GM21390 (cell line): Measurements from ENCODE around the gene NCAPD2.
A peak's percentile ranks its signal among the peaks of the same experiment; 100 is the strongest.
"Not testable (repeated sequence)": the region's sequence is repeated elsewhere in the genome, so short reads cannot be mapped to it uniquely, and the experiment has no call there.

ENCODE experiments used
- ATAC-seq: cut with Tn5 transposase; IDR thresholded peaks from one replicate; pipeline ENCODE4 v1.9.1; 2021; ENCODE audit not compliant: unreplicated experiment

The NCAPD2 gene

DNA sequence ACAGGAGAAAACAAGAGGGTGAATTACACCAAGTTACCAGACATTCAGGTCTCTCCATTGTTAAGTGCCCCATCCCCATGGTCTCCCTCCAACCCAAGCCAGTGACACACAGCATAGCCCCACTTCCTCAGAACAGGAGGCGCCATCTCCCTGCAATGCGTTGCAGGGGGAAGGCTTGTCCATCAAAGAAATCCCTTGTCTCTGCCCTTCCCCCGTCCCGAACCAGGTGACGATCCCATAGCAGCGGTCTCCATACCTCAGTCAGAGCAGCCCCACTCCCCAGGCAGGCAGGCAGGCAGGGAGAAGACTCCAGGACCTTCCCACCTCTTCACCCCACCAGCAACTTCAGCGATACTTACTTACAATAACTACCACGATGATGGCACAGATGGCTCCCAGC lies 29.4 kb upstream of the NCAPD2 start:
- ATAC-seq, result no peak

- ATAC-seq, result no peak
These were observed 28.3 kb upstream of the NCAPD2 start for GRCh38 chr12:6465467-6466183.

DNA sequence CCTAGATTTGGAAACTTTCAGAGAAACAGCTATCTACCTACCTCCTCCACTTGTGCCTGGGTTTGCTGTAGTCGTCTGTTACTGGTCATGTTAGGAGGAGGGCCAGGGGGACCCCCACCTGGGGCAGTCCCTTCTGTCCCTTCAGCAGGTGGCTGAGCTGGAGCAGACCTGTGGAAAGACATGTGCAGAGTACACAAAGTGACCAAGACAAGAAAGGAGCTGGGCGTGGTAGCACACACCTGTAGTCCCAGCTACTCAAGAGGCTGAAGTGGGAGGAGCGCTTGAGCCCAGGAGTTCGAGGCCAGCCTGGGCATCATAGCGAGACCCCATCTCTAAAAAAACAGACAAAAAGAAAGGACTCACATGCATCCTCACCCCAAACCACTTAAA lies 27.7 kb upstream of the NCAPD2 start:
- ATAC-seq, result no peak

GRCh38 chr12:6466751-6467150 lies 27.2 kb upstream of the NCAPD2 start:
- ATAC-seq, result not testable (repeated sequence)

DNA sequence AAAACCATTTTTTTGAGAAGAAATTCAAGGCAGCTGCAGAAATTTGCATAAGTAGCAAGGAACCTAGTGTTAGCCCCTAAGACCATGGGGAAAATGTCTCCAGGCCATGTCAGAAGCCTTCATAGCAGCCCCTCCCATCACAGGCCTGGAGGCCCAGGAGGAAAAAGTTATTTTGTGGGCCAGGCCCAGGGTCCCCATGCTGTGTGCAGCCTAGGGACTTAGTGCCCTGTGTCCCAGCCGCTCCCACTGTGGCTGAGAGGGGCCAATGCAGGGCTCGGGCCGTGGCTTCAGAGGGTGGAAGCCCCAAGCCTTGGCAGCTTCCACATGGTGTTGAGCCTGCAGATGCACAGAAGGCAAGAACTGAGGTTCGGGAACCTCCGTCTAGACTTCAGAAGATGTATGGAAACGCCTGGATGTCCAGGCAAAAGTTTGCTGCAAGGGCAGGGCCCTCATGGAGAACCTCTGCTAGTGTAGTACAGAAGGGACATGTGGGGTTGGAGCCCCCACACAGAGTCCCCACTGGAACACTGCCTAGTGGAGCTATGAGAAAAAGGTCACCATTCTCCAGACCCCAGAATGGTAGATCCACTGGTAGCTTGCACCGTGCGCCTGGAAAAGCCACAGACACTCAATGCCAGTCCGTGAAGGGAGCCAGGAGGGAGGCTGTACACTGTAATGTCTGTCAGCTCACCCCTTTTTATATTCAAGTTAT lies 26.2 kb upstream of the NCAPD2 start:
- not testable (repeated sequence) for ATAC-seq

- ATAC-seq, result no peak
These were observed 25.7 kb upstream of the NCAPD2 start for GRCh38 chr12:6468283-6468575.

GRCh38 chr12:6469092-6469491 lies 24.8 kb upstream of the NCAPD2 start:
- ATAC-seq, result no peak

DNA sequence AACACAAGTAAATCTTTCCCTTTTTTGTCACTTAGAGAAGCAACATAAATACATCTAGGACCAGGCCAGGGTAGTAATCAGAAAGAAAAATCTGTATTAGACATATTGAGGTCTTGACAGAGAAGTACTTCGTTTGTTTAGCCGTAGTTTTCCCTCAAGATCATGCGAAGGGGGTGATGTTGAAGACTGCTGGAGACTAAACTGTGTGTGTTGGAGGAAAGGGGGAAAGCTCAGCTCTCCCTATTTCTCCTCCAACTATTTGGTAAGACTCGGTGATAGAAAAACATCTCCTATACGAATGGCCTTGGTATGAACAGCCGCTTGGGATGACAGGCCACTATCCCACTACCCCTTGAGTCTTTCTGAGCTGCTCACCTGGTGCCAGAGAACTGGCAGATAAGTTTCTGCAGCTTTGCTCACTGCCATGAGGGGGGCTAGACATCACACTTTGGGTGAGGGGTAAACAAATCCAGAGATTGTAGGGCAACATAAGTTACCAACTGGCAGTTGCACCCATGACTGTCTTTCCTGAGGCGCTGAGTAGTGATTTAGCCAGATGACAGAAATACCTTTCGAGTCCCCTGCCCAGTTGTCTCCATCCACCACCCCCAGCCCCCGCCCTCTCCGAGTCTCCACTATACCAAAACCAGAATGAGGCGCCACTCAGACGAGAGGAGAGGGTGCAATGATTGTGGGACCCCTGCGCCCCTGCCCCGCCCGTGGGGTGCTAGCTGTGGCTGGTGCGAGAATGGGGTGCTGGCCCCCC lies 24.1 kb upstream of the NCAPD2 start:
- ATAC-seq, result no peak

GRCh38 chr12:6470375-6471163 lies 23.3 kb upstream of the NCAPD2 start, which contains the start of gene VAMP1:
TSS of gene VAMP1 (minus strand) at chr12:6470677. CDS start at chr12:6470531, 146 bp downstream.
- ATAC-seq, result peak; percentile 87

- ATAC-seq, result no peak
These were observed 21.9 kb upstream of the NCAPD2 start for GRCh38 chr12:6471989-6472360.

- no peak for ATAC-seq
These were observed 21.4 kb upstream of the NCAPD2 start for GRCh38 chr12:6472491-6472890.

GRCh38 chr12:6475233-6475975 lies 18.5 kb upstream of the NCAPD2 start:
- not testable (repeated sequence) for ATAC-seq

DNA sequence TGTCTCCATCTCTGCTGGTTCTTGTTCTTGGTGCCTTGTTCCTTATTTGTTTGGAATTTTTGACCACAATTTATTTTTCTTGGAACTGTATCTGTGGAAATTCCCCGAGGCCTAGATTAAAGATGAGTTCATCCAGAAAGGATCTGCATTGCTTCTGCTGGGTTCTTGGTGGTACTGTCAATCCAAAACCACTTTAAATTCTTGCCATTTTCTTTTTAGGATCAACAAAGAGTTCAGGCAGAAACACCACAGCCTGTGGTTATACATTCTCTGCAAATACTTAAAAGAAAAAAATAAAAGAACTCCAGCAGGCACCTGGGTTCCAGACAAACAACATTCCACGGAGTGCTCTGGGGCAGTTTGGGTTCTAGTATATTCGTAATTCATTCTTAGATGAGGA lies 17.4 kb upstream of the NCAPD2 start:
- no peak for ATAC-seq

DNA sequence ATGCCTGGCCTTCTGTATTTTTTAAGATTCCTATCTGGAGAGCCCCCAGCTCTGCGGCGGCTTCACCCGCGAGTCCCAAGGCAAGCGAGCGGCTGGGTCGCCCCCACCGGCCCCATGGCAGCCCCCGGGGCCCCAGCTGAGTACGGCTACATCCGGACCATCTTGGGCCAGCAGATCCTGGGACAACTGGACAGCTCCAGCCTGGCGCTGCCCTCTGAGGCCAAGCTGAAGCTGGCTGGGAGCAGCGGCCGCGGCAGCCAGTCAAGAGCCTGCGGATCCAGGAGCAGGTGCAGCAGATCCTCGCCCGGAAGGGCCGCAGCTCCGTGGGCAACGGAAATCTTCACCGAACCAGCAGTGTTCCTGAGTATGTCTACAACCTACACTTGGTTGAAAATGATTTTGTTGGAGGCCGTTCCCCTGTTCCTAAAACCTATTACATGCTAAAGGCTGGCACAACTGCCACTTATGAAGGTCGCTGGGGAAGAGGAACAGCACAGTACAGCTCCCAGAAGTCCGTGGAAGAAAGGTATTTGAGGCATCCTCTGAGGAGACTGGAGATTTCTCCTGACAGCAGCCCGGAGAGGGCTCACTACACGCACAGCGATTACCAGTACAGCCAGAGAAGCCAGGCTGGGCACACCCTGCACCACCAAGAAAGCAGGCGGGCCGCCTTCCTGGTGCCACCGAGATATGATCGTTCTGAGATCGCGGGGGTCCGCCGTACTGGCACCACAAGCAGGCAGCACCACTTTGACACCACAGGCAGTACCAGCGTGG lies 16.1 kb upstream of the NCAPD2 start:
- ATAC-seq, result not testable (repeated sequence)

- ATAC-seq, result no peak
These were observed 15.5 kb upstream of the NCAPD2 start for GRCh38 chr12:6478416-6478815.

- ATAC-seq, result no peak
These were observed 5.7 kb upstream of the NCAPD2 start for GRCh38 chr12:6488240-6488639.

DNA sequence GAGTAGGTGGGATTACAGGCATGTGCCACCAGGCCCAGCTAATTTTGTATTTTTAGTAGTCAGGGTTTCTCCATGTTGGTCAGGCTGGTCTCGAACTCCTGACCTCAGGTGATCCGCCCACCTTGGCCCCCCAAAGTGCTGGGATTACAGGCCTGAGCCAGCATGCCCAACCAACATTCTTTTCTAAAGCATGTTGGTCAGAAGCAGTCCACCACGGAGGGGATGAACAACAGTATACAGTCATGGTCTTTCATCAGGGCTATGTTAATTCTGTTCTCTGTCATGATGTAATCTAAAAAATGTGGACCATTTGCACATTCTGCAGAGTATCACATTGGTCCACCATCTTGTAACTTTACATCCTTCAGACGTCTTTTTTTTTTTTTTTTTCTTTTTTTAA lies 4.5 kb upstream of the NCAPD2 start:
- no peak for ATAC-seq

DNA sequence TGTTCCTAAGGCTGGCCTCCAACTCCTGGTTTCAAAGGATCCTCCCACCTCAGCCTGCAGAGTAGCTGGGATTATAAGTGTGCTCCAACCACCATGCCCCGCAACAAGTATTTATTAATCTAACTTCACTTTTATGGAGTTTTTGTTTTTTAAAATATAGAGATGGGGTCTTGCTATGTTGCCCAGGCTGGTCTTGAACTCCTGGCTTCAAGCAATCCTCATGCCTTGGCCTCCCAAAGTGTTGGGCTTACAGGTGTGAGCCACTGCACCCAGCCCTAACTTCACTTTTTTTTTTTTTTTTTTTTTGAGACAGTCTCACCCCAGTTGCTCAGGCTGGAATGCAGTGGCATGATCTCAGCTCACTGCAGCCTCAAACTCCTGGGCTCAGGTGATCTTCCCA lies 3.2 kb upstream of the NCAPD2 start:
- ATAC-seq, result not testable (repeated sequence)

- peak; percentile 67 for ATAC-seq
These were observed 935 bp upstream of the NCAPD2 start, which contains the start of gene MRPL51 for GRCh38 chr12:6492838-6493496. TSS of gene MRPL51 (minus strand) at chr12:6493262. CDS start at chr12:6493136, 126 bp downstream.
